Stimulated activated CD4-positive, alpha-beta T cell treated with anti-CD3 and anti-CD28 coated beads, Interleukin-12 subunit alpha, Interleukin-12 subunit beta, amount 100 ng/mL, for 48 hours (primary cell): ENCODE data around the gene LRRTM4.
"Not testable (repeated sequence)": the region's sequence is repeated elsewhere in the genome, so short reads cannot be mapped to it uniquely, and the experiment has no call there.

Experiments
- DNase-seq, 3 donors: peaks; one replicate each; pipeline ENCODE4 v3.0.0-alpha.2; 2020; ENCODE audit warnings: low read depth in 2 of 3, low spot score in 1 of 3

LRRTM4 gene

GRCh38 chr2:77088424-77088823 lies 433.8 kb downstream of the LRRTM4 start:
- not testable (repeated sequence) for DNase-seq

- DNase-seq = no peak
Measured at GRCh38 chr2:77087987-77088414, 434.2 kb downstream of the LRRTM4 start.

GRCh38 chr2:77086478-77086877 lies 435.7 kb downstream of the LRRTM4 start:
- no peak for DNase-seq

DNA sequence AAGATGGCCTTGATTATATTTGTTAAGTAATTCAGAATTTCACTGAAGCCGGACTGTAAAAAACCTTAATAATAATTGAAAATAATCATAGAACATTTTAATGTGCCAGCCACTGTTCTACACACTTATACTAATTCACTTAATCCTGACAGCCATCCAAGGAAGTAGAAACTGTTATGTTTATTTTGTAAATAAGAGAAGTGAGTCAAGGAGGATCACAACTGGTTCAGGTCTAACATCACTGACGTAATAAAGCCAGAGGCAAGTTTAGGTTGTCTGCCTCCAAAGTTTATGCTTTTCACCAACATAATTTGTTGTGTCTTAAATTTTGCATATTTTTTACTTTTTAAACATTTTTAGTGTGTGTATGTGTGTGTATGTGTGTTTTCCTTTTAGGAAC lies 436.1 kb downstream of the LRRTM4 start:
- no peak for DNase-seq

DNA sequence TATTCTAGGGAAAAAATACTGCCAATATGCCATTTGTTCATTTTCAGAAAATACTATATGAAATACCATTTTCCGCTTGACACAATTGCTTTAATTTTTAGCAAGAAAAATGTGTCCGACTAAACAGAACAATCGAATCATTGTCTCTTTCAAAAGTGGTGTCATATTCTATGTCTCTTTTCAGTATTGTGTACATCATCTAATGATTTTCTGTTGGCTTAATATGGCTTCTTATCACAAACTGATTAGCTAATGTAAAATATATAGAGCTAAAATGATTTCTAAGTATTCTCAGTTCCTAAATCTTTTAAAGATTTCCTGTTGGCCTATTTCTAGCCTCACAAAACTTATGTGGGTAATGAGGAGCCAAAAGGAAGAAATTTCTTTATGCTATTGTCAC lies 436.6 kb downstream of the LRRTM4 start:
- no peak for DNase-seq

GRCh38 chr2:77081597-77081996 lies 440.6 kb downstream of the LRRTM4 start:
- no peak for DNase-seq

- no peak for DNase-seq
Measured at GRCh38 chr2:77064324-77064723, 457.9 kb downstream of the LRRTM4 start.

- DNase-seq = no peak
Measured at GRCh38 chr2:77054938-77055337, 467.2 kb downstream of the LRRTM4 start.

GRCh38 chr2:77046339-77046738 lies 475.8 kb downstream of the LRRTM4 start:
- no peak for DNase-seq

- not testable (repeated sequence) for DNase-seq
Measured at GRCh38 chr2:77045456-77045855, 476.7 kb downstream of the LRRTM4 start.

DNA sequence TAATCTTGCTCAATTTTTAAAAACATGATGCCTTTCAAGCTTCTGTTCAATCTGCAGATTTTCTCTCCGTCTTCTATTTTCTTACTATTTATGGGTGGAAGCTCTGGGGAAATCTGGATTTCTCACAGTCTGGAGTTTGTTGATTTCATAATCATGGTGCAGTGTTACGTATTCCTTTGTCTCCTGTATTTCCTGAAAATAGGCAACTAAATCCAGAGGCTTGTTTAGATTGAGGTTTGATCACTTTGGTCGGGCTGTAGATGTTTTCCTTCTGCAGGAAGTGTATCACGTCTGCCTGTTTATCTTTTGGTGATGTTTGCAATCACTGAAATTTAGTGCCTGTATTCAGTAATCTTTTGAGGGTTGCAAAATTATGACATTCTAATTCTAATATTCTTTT lies 487.7 kb downstream of the LRRTM4 start:
- no peak for DNase-seq

DNA sequence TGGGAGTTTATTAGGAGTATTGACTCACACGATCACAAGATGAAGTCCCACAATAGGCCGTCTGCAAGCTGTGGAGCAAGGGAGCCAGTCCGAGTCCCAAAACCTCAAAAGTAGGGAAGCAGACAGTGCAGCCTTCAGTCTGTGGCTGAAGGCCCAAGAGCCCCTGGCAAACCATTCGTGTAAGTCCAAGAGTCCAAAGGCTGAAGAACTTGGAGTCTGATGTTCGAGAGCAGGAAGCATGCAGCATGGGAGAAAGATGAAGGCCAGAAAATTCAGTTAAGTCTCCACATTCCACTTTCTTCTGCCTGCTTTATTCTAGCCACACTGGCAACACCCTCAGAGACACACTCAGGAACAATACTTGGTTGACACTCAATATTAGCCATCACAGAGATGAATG lies 492.9 kb downstream of the LRRTM4 start:
- DNase-seq = not testable (repeated sequence)

DNA sequence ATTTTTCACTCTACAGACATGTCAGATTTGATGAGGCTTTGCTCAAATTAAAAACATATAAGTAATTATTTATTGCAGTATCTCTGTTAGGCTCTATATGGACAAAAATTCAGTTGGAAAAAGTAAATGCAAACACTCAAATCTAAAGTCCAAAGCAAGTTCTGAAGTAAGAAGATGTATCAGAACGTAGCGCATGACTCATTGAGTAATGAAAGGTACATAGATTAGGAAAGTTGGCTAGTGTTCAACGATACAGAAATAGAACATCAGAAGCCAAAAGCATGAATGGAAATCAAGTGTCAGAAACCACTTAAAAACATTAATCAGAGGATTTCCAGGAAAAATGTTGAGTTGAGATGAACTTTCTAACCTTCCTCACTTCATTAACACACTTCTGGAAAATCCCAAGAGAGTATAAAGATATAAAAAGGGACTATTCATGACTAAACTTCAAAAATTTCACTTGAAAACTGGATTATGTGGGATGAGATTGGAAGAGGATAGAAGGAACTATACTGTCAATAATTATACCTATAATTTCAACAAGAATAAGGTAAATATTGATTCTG lies 494.1 kb downstream of the LRRTM4 start:
- no peak for DNase-seq

DNA sequence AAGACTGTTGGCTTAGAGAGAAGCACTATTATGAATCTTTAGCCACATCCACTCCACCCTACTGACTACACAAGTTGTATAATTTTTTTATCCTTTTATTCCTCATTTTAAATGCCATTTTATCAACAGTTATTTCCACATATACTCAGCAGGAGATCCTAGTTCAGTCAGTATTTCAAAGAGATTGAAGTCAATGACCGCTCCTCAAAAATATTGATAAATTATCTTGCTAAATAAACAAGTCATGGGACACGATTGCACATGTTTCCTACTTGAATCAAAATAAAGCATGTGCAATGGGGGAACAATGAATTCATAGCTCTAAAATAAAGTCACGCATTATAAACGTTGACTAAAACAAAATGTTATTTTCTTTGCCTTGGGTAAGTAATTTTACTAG lies 496.5 kb downstream of the LRRTM4 start:
- DNase-seq = no peak

- DNase-seq = no peak
Measured at GRCh38 chr2:77021161-77021560, 501.0 kb downstream of the LRRTM4 start.

DNA sequence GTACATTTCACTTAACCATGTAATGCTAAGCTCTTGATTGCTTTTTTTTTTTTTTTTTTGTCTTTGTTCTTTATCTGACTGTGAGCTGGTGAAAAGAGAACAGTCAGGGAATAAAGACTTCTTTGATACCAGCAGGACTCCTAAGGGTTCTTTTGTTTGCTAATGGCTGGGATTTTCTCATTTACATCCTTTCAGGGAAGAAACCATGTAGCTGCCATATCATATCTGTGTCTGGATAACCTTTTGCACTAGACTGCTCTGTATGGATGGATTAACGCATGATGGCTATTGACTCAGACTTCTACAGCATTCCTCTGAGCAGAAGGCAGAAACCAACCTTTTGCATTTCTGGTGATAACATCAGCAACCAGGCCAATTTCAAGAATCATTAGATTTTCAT lies 504.0 kb downstream of the LRRTM4 start:
- no peak for DNase-seq

- DNase-seq = no peak
Measured at GRCh38 chr2:77017355-77017745, 504.8 kb downstream of the LRRTM4 start.

- no peak for DNase-seq
Measured at GRCh38 chr2:77016443-77017354, 505.5 kb downstream of the LRRTM4 start.

- no peak for DNase-seq
Measured at GRCh38 chr2:77013953-77014352, 508.2 kb downstream of the LRRTM4 start.

DNA sequence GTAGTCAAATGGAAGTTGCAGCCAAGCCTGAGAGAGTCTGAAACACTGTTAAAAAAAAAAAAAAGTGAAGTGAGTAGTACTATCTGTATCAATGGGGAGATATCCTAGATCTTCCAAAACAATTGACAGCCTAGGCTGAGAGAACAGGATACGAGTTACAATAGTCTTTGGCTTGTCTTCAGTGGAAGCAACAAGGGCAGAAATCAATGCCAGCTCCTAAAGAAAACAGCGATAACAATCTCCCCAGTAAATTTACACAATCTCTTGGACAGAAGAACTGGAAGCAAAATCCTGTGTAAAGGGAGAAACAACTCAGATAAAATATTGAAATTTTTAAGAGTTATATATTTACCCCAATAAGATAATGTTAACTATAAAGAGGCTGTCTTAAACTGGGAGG lies 508.7 kb downstream of the LRRTM4 start:
- no peak for DNase-seq

GRCh38 chr2:77009307-77009706 lies 512.9 kb downstream of the LRRTM4 start:
- no peak for DNase-seq

DNA sequence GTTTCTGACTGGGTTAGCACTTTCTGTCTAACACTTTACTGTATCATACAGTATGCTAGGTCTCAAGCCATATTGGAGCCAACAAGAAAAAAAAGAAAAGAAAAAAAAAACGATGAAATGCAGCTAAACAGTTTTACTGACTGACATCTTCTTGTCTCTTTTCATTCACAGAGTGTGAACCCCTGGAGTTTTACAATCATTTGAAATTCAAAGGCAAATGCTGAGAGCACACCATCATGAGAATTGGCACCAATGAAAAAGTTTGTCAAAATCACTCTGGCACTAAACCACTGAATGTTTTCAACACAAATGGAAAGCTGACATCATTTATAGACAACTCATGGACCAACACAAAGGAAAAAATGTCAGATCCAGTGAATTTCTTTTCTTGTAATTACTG lies 513.3 kb downstream of the LRRTM4 start:
- no peak for DNase-seq

DNA sequence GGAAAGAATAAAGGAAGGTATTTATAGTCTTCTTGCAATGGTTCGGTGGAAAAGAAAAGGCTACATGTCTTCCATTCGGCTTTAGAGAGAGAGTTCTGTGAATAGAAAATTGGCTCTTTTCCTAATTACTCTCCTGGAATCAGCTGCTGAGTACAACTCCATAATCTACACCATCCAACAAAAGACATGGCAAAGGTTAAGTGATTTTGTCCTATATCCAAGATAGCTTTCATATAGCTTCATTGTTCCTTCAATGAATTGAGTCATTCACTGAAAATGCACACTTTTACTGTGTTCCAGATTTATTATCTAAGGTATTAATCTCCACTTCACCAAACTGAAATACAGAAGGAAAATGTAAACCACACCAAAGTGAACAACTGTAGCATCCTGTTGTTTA lies 514.5 kb downstream of the LRRTM4 start:
- no peak for DNase-seq
